NCI-H2107 (cell line): ENCODE results near the gene TTC23.
A peak's percentile ranks its signal among the peaks of the same experiment; 100 is the strongest.
"Not testable (repeated sequence)": the region's sequence is repeated elsewhere in the genome, so short reads cannot be mapped to it uniquely, and the experiment has no call there.

ENCODE experiments used
- DNase-seq: peaks from one replicate; lab custom pipeline; 2025; lab: John Stamatoyannopoulos, UW

TTC23 gene

DNA sequence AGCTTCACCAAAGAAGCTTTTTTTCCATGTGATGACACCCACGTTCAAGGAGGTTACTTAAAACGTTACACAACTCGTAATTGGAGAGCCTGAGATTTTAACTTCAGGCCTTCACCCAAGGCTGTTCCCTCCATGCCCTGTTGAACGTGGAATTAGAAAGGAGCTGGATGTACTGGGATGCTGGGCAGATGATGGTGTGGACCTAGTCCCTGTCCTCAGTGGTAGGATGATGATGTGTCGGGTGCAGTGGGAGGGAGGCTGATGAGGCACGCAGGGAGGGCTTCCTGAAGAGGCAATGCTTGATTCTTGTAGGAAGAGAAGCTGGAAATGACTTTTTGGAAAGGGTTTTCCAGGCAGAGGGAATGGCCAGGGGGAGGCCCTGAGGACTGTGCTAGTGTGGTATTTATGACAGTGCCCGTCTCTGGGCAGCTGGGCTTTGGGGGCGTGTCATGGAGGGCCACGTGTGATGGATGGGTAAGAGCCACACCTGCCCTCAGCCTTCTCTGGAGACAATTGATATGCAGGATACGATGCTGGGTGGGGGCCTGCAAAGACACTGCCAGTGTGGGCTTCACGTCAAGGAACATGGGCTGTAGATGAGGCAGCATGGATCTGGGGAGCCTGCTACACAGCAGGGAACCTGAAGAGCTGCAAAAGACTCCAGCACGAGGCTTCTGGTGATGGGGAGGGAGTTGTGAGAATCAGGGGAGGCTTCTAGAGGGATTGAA, 129.2 kb downstream of the TTC23 start:
- no peak for DNase-seq

DNA sequence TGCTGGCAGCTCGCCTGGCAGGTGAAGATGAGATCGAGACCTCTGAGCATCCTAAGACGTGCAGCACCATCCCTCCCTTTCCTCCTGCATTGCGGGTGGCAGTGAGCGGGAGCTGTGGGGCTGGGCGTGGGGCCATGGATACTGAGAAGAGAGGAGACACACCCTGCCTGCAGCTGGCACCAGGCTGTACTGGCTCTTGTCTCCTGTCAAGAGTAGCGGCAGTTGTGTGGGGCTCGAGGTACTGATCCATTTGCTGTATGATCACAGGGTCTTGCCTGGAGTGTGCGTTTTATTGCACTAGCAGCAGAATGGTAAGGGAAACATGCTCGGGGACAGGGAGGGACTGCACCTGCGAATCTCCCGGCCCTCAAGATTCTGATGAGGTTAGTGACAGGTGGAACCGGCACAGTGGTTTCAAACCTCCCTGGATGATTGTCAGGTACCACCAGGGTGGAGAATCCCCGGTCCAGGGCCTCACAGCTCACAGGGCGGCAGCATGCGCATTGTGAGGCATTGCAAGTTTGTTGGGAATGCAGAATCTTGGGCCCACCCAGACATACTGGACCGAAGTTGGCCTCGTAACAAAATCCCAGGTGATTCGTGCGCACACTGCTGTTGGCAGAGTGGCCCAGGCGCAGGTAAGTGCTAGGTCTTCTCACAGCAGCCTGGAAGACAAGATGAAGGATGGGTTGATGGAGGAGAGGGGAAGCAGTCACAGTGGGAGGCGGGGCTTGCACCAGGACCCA, 130.4 kb downstream of the TTC23 start:
- DNase-seq: no peak

DNA sequence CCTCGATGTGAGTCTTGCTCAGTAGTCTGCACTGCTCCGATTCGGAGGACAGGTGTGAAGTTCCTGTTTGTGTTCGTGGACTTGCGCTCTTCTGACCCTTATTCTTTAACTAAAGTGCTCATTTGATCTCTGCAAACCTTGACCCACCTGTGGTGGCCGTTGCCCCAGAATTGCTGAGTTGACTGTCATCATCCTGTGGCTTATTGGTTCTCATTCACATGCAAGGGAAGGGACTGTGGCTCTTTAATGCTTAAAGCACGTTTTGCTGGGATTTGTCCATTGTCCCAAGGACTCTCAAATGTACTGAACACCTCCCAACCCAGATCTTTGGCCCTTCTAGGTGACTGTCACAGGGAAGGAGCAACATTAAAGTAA, 131.1 kb downstream of the TTC23 start:
- DNase-seq: no peak

DNA sequence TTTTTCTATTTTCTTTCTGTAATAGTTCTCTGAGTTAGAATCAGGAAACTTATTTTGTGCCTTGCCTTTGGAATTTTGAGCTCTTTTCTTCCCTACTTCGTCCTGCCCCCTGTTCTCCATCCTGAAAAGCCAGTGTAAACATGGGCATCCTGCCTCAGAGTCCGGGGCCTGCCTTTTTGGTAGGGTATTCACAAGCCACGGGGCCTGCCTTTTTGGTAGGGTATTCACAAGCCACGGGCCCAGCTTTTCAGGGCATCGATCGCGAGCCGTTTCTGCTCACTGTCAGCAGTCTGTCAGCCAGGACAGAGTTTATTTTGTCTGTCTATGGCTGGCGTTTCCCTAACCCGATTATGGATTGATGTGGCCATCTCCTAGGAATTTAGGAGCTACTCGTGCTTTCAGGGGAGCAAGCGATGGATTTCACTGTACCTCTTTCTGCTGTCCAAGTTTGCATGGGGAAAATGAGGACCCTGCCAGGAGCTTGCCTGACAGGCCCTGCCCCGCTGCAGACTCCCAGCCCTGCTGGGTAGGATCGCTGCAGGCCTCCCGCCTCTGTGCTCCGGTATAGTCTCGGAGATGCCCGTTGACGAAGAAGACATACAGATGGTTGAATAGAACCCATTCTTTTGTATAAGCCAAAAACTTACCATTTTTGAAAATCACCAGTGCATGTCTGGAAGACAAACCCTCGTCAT, 131.7 kb downstream of the TTC23 start:
- DNase-seq: no peak

DNA sequence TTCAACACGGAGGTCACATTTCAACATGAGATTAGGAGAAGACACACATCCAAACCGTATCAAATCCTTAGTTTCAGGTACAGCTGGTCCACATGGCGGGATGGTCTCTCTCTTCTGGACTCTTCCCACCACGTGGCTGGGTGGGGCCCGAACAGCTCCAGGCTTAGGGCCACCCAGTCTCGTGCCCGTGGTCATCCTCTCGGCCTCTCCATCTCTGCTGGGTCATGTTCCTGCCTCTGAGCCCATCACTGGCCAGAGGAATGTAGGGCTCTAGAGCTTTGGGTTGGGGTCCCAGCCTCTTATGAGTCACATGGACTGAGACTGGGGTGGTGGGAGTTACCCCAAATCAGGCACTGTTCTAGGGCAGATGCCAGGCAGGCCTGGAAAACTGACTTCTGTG, 132.3 kb downstream of the TTC23 start:
- no peak for DNase-seq

DNA sequence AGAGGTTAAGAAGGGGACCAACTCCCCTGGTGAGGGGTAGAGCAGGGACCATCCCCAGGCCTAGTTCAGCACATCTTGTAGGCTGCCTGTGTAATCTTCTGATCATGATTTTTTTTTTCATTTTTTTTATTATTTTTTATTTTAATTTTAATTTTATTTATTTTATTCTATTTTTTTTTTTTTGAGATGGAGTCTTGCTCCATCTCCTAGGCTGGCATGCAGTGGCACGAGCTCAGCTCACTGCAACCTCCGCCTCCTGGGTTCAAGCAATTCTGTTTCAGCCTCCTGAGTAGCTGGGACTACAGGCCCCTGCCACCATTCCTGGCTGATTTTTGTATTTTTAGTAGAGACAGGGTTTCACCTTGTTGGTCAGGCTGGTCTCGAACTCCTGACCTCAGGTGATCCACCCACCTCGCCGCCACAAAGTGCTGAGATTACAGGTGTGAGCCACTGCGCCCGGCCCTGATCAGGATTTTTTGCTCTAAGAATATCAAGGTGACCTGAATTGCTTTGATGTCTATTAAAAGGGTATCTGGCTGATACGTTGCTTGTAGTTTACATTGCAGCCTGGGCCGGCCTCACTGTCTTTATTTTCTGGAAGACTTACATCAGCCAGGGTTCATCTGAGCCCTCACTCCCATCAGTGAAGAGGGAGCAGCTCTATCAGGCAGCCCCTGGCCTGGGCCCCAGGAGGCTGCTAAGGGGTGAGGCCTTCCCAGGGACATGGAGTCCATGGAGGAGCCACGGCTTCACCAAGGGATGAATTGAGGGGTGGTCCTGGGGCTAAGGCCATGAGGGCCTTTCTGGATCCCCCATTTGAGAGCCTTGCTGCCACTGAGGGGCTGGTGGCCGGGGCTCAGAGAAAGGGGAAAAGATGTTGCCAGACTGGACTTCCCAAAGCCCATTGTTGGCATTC, 133.8 kb downstream of the TTC23 start:
- no peak for DNase-seq

DNA sequence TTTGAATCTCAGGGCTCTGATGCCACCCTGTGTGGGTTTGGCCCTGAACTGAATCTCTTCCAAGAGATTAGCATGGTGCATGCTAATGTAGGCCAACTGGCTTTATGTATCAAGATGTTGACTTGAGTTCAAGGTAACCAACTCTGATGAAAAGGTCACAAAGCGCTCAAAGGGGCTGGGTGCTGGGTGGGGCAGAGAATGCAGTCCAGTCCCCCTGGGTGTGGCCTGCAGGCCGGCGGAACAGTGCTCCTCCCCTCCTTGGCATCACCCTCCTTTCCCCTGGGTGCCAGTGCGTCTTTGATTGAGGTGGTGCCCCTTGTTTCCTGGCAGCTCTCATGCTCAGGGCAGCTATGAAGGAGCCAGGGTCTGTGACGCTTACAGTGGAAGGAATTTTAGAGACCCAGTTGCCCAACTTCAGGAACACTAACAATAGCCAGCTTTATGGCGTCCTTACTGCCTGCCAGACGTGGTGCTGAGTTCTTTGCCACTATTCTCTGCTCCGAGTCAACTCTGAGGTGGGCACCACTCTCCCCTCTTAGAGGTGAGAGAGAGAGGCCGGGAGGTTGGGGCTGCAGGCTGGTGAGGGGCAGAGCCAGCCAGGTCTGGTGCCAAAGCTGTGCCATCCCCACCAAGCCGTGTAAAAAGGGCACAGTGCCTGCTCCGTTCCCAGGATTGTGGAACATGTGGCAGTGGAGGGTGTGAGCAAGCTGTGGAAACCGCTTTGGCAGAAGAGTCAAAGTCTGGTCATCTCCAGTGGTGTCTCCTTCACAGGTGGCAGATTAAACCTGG, 134.7 kb downstream of the TTC23 start:
- no peak for DNase-seq

DNA sequence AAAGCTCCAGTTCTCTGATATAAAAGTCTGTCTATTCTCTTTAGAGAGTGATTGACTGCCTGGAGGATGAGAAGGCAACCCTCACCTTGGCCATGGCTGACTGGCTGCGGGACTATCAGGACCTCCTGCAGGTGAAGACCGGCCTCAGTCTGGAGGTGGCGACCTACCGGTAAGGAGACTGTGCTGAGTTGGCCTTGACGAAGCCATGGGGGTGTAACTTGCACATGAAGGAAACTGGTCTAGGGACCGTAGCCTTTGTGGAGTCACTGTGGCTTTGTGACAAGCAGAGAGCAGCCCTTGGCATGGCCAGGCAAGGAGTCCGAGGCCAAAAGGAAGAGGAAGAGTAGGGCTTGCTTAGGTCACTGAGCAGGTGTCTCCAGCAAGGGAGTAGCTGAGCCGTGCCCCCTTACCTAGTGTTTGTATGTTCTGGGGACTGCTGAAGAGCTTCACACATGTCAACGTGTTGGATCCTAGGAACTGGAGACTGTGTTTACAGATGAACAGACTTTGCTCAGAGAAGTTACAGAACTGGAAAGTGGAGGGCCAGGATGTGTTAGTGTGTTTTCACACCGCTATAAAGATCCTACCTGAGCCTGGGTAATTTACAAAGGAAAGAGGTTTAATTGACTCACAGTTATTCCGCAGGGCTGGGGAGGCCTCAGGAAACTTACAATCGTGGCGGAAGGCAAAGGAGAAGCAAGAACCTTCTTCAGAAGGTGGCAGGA, 135.7 kb downstream of the TTC23 start:
- DNase-seq: no peak

DNA sequence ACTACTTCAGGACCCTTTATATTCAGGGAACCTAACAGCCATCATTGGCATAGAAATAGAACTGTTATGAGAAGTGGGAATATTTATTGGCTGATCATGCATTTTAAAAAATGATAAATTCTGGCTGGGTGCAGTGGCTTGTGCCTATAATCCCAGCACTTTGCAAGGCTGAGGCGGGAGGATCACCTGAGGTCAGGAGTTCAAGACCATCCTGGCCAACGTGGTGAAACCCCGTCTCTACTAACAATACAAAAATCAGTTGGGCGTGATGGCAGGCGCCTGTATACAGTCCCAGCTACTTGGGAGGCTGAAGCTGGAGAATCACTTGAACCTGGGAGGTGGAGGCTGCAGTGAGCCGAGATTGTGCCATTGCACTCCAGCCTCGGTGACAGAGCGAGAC, 137.7 kb downstream of the TTC23 start:
- DNase-seq: not testable (repeated sequence)

DNA sequence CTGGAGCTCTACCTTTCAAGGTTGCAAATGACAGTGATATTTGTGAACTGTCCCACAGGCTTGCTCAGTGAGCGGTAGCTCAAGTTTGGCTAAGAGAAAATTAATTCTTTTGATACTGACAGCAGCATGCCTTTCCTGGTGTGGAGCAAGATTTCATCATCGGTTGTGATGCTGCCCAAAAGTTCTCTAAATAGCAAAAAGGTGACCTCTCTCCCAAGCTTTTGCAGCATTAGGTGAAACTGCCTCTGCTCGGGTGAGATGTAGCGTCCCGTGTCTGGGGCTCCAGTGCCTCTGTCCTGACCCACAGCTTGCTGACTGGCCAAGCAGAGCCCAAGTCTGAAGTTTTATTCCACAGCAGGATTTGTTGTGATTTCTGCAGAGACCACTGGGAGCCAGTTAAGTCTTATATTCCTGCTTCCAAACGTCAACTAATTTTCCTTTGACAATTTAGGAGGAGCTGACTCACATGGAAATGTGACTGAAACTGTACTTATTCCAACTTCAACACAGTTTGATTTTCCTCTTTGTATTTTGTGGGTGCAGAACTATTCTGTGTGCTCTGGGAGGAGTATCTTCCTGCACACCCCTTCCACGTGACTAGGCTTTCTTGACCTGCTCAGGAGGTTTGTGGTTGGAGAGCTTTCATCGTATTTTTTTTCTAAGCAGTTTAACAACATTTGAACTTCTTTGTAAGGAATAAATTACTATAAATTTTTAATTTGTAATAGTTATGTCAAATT, 138.6 kb downstream of the TTC23 start:
- DNase-seq: no peak

DNA sequence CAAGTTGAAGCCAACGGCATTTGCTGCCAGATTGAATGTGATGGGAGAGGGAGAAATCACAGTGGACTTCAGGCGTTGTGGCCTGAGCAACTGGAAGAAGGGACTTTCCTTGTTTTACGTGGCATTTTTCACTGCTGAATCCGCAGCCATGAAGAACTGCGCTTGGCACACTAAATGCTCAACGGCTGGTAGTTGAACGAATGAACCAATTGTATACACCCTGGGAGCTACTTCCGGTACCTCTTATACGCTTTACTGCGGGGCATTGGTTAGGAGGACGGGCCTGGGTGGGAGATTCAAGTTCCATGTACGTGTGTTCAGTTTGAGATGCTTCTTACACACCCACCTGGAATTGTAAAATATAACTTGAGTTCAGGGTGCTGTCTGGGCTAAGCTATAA, 139.3 kb downstream of the TTC23 start:
- no peak for DNase-seq

DNA sequence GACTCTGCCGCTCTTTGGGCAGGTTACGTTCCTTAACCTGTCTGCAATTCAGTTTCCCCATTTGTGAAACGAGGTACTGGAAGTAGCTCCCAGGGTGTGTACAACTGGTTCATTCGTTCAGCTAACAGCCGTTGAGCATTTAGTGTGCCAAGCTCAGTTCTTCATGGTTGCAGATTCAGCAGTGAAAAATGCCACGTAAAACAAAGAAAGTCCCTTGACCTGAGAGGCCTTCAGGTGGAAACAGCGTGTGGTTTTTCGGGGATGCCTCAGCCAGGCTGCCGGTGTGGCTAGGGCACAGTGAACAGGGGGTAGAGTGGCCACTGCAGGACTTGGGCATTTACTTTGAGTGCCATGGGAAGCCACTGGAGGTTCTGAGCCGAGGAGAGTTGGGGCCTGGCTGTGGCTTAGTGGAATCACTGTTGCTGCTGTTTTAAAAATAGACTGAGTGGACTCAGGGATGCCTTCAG, 139.8 kb downstream of the TTC23 start:
- no peak for DNase-seq

DNA sequence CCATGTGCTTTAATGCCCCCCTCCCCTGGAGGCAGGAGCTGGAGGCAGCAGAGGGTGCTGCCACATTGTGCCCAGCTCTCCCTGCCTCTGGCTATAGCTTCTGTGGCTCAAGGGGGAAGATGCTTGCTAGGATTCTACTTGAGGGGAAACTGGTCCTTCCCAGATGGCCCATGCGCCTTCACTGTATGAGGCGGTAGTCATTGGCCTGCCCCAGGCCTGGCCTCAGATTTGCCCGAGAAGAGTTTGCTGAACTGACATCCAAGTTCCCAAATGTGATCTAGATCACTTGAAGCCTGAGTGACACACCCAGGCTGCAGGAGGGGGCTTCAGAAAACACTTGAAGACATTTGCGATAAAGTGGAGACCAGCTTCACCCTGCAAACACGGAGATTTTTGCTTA, 140.4 kb downstream of the TTC23 start:
- DNase-seq: no peak

DNA sequence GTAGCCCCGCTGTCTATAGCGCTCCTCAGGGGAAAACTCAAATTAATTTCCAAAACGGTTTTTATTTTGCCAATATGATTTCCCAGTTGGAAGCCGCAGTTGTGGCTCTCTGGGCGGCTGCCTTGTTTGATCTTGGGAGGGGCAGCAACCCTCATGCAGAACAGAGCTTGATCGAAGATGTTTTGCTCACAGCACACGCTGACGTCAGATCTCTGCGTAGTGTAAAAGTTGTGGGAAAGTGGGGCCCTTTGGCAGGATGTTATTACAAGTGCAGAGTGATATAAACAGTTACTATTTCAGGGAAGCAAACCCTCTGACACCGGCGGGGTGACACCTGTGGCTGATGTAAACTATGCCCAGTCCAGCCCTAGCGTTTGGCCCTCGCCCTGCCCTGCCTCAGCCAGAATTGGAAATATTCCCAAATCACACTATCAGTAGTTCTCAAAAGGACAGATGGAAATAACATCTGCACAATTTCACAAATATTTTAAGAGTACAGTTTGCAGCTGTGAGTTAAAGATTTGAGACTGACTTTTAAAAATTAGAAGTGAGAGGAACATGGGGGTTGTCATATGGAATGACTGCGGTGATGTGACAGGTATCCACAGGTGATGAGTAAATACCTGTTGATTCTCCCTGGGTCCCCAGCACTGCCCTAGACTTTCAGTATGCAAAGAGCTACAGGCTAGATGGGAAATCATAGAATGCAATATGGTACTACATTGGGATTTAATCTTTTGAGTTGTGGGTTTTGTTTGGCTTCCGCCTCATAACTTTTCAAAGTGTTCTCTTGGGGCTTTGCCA, 142.8 kb downstream of the TTC23 start:
- DNase-seq: no peak

DNA sequence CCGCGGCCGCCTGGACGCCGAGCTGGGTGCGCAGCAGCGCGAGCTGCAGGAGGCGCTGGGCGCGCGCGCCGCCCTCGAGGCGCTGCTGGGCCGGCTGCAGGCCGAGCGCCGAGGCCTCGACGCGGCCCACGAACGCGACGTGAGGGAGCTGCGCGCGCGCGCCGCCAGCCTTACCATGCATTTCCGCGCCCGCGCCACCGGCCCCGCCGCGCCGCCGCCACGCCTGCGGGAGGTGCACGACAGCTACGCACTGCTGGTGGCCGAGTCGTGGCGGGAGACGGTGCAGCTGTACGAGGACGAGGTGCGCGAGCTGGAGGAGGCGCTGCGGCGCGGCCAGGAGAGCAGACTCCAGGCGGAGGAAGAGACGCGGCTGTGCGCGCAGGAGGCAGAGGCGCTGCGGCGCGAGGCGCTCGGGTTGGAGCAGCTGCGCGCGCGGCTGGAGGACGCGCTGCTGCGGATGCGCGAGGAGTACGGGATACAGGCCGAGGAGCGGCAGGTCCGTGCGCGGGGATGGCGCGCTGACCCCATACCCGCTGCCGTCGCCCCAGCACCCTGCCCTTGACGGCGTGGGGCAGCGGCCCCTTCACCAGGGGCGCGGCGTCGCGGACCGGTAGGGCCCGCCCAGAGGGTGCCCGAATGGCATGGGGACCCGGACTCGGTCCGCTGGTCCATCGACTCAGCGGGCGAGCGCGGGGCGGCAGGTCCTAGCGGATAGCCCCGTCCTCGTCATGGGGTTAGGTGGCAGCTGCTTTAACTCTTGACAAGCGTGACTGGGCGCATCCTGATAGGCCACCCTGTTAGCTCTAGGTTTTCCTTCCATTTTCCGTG, 143.7 kb downstream of the TTC23 start:
- DNase-seq: peak; percentile 9

DNA sequence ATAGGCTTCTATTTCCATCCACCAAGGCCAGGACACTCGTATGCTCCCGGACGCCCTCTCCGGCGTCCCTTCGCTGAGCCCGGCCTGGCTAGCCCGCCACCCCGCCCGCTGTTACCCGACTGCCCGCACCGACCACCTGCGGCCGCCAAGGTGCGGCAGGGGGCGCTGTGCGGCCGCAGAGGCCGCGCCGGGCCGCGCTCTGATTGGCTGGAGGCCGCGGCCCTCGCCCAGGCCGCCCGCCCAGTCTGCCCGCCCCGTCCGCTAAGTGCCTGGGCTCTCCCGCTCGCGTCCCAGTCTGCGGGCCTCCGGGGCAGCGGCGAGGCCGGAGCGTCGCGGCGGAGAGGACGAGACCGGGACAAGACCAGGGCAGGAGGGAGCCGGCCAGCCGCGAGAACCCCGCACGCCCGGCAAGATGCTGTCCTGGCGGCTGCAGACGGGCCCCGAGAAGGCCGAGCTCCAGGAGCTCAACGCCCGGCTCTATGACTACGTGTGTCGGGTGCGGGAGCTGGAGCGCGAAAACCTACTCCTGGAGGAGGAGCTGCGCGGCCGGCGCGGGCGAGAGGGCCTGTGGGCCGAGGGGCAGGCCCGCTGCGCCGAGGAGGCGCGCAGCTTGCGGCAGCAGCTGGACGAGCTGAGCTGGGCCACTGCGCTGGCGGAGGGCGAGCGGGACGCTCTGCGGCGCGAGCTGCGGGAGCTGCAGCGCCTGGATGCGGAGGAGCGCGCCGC, 144.4 kb downstream of the TTC23 start, which contains the start of gene SYNM:
SYNM (plus strand) TSS at position 293 of the 726 bp plus-strand sequence; CDS start at position 413, 120 bp downstream.
- DNase-seq: peak; percentile 5

DNA sequence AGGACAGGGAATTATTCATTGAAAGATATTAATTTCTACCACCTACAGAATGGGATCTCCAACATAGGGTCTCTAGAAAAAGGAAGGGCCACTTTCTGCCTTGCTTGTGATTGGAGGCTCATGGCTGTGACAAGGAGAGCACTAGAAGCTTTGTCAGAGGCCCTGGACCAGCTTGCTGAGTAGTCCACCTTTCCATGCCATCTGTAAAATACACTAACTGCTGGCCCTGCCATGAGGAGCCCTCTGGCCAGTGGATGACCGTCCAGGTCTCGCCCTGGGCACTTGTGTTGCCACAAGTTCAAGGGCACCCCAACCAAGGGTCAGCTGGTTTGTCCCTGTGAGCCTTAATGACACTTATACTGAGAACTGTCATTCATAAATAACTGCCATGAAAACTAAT, 146.1 kb downstream of the TTC23 start:
- DNase-seq: no peak
